ENCODE results near the gene NDRG3. TPM values are rescaled to one million over a fixed set of nuclear protein-coding genes. Genes with fewer than 3 reads are reported as not detected.

The NDRG3 gene
- total and polyA plus RNA-seq, 10 of the 15 experiments (the other 5 are each of a cell fraction or from before 2014, with no cell fraction given): 11.2 to 29.7 (median 14.9) TPM

- no peak overlapping the region for H3K27ac ChIP-seq (ENCODE audit: control insufficient read depth, insufficient read depth)
- no peak overlapping the region for H3K4me2 ChIP-seq (ENCODE audit: control insufficient read depth, insufficient read depth)
- SMC1A ChIA-PET (ENCODE audit: uncharacterized antibody, unreplicated experiment): interaction anchor here (1.2 to 2.7 kb wide), 2 partner anchors 139 to 194 kb away, joined by 3 to 19 read pairs; no protein-coding TSS in a partner anchor
- in situ Hi-C loops (cut with MboI) (loop anchor here (5.0 kb wide), 1 partner anchor 272 kb away; no protein-coding TSS in a partner anchor), intact Hi-C loops (cut with micrococcal nuclease; ENCODE audit: unreplicated experiment) (no loop called here)
- no peak for DNase-seq (ENCODE audit: low read depth, low spot score)
- no peaks in the 10 kb centered on the region for H3K4me1 ChIP-seq (ENCODE audit: control insufficient read depth, insufficient read depth, low read length)
- POLR2A ChIA-PET: no interaction called here
- H3K79me2 ChIP-seq (ENCODE audit: control insufficient read depth, insufficient read depth, low read length): no peaks in the 10 kb centered on the region
- no peak overlapping the region for H3K9ac ChIP-seq (ENCODE audit: control insufficient read depth, insufficient read depth, low read length)
- H3K4me3 ChIP-seq: no peak overlapping the region
- TF ChIP-seq KDM1A (IDR thresholded peaks at IDR 0.05; ENCODE audit: borderline replicate concordance) (no peak), RAD21 (IDR thresholded peaks at IDR 0.05; ENCODE audit: insufficient read depth, low read depth, low read length) (no peak), SIN3A (IDR thresholded peaks at IDR 0.05; ENCODE audit: low read depth, low read length) (no peak), JUND (IDR thresholded peaks at IDR 0.05; ENCODE audit: low read depth, low read length) (no peak), GABPA (IDR thresholded peaks at IDR 0.05; ENCODE audit: low read depth) (no peak), RB1 (IDR thresholded peaks at IDR 0.05; ENCODE audit: borderline replicate concordance) (no peak), ZNF622 (IDR thresholded peaks at IDR 0.05) (no peak), EGR1 (IDR thresholded peaks at IDR 0.05; ENCODE audit: borderline replicate concordance in 1 of 2, low read depth in 2 of 2, low read length in 2 of 2) (no peak), IKZF1 (conservative IDR thresholded peaks at IDR 0.05) (no peak), KAT2A (conservative IDR thresholded peaks at IDR 0.05; ENCODE audit: control insufficient read depth, low read depth, low read length) (no peak), NBN (IDR thresholded peaks at IDR 0.05) (no peak), NRF1 (conservative IDR thresholded peaks at IDR 0.05; ENCODE audit: low read depth, low read length) (no peak), NFIC (IDR thresholded peaks at IDR 0.05; ENCODE audit: low read depth, low read length) (no peak), ETV6 (conservative IDR thresholded peaks at IDR 0.05 in 1 of 2, IDR thresholded peaks at IDR 0.05 in 1 of 2; ENCODE audit: borderline replicate concordance in 1 of 2, low read depth in 1 of 2) (no peak), BHLHE40 (IDR thresholded peaks at IDR 0.05; ENCODE audit: borderline replicate concordance in 1 of 2, low read depth in 2 of 2, low read length in 1 of 2) (no peak), MYB (IDR thresholded peaks at IDR 0.05; ENCODE audit: borderline replicate concordance, low read depth, low read length) (no peak), IRF4 (IDR thresholded peaks at IDR 0.05; ENCODE audit: low read depth, low read length) (no peak), ESRRA (IDR thresholded peaks at IDR 0.05; ENCODE audit: low read length) (no peak)
- TF ChIP-seq, protein P1, sequence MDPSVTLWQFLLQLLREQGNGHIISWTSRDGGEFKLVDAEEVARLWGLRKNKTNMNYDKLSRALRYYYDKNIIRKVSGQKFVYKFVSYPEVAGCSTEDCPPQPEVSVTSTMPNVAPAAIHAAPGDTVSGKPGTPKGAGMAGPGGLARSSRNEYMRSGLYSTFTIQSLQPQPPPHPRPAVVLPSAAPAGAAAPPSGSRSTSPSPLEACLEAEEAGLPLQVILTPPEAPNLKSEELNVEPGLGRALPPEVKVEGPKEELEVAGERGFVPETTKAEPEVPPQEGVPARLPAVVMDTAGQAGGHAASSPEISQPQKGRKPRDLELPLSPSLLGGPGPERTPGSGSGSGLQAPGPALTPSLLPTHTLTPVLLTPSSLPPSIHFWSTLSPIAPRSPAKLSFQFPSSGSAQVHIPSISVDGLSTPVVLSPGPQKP (IDR thresholded peaks at IDR 0.05; ENCODE audit: low read depth, low read length): no peak
- CTCF ChIA-PET: interaction anchor here (4.1 to 6.2 kb wide), 2 partner anchors 141 to 272 kb away, joined by 36 to 67 read pairs; no protein-coding TSS in a partner anchor
- WGBS (ENCODE audit: insufficient coverage, insufficient replicate concordance, low lambda C conversion rate, missing lambda C conversion rate): 86% methylated on average over 14 of the region's 14 CpGs
- BruUV-seq (replicated peaks): no TSS peak
- no peaks in the 10 kb centered on the region for H3K27me3 ChIP-seq (replicated peaks in 1 of 2; ENCODE audit: control insufficient read depth in 2 of 2, insufficient read depth in 2 of 2, low read length in 1 of 2)
- no peak for FAIRE-seq
- no peaks in the 10 kb centered on the region for H3K9me3 ChIP-seq (replicated peaks; ENCODE audit: control insufficient read depth, insufficient read depth, low read length)
- no peak for ATAC-seq
- no peak overlapping the region for H2AFZ ChIP-seq (ENCODE audit: control insufficient read depth, low read depth, low read length)
- RAD21 ChIA-PET (ENCODE audit: unreplicated experiment): interaction anchor here (0.9 to 1.9 kb wide), 3 partner anchors 13 to 304 kb away, joined by 3 to 4 read pairs (median 3); no protein-coding TSS in a partner anchor
- 0 out of 2 replicates have a peak, but pooled peaks cover 2% of the 10 kb centered on the region for H4K20me1 ChIP-seq (ENCODE audit: control insufficient read depth, insufficient read depth)
- peaks cover 23 to 29% of the 10 kb centered on the region in 2 experiments for H3K36me3 ChIP-seq (ENCODE audit: control insufficient read depth in 2 of 2, insufficient read depth in 2 of 2, low read length in 1 of 2)
Measured at GRCh38 chr20:36614781-36615557, 130.9 kb downstream of the NDRG3 start.
